ENCODE results near the gene TRPM3.

DNA sequence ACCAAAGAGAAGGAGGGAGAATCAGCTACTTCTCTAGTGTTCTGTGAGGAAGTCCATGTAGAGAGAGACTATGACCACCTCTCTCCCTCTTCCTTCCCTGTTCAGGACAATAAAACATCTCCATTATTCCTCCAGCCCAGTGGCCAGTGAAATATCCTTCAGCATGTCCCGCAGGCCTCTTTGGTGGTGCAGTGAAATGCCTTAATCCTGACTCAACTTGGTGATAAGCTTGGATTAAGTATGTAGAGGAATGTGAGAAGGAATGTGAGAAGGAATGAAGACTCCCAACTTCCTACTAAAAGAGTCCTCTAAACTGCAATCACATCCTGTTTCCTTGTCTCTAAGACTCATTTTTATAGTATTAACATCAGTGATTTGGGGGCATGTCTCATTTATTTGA lies 167.3 kb downstream of the TRPM3 start:
- TF ChIP-seq, protein P1, sequence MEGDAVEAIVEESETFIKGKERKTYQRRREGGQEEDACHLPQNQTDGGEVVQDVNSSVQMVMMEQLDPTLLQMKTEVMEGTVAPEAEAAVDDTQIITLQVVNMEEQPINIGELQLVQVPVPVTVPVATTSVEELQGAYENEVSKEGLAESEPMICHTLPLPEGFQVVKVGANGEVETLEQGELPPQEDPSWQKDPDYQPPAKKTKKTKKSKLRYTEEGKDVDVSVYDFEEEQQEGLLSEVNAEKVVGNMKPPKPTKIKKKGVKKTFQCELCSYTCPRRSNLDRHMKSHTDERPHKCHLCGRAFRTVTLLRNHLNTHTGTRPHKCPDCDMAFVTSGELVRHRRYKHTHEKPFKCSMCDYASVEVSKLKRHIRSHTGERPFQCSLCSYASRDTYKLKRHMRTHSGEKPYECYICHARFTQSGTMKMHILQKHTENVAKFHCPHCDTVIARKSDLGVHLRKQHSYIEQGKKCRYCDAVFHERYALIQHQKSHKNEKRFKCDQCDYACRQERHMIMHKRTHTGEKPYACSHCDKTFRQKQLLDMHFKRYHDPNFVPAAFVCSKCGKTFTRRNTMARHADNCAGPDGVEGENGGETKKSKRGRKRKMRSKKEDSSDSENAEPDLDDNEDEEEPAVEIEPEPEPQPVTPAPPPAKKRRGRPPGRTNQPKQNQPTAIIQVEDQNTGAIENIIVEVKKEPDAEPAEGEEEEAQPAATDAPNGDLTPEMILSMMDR (IDR thresholded peaks at IDR 0.05; ENCODE audit: low read depth, low read length, missing input control): no peak
- TF ChIP-seq HNF4G (IDR thresholded peaks at IDR 0.05) (no peak), SP1 (IDR thresholded peaks at IDR 0.05) (no peak), TAF1 (conservative IDR thresholded peaks at IDR 0.05) (no peak), GABPA (IDR thresholded peaks at IDR 0.05 in 1 of 2, conservative IDR thresholded peaks at IDR 0.05 in 1 of 2) (no peak), EGR1 (IDR thresholded peaks at IDR 0.05; ENCODE audit: low read depth in 2 of 2) (no peak), YY1 (IDR thresholded peaks at IDR 0.05) (no peak), RAD21 (IDR thresholded peaks at IDR 0.05) (no peak), FOXA2 (IDR thresholded peaks at IDR 0.05) (no peak), RXRA (IDR thresholded peaks at IDR 0.05) (no peak)
- TF ChIP-seq, protein P2, sequence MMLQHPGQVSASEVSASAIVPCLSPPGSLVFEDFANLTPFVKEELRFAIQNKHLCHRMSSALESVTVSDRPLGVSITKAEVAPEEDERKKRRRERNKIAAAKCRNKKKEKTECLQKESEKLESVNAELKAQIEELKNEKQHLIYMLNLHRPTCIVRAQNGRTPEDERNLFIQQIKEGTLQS (IDR thresholded peaks at IDR 0.05): no peak
- TF ChIP-seq, protein P3, sequence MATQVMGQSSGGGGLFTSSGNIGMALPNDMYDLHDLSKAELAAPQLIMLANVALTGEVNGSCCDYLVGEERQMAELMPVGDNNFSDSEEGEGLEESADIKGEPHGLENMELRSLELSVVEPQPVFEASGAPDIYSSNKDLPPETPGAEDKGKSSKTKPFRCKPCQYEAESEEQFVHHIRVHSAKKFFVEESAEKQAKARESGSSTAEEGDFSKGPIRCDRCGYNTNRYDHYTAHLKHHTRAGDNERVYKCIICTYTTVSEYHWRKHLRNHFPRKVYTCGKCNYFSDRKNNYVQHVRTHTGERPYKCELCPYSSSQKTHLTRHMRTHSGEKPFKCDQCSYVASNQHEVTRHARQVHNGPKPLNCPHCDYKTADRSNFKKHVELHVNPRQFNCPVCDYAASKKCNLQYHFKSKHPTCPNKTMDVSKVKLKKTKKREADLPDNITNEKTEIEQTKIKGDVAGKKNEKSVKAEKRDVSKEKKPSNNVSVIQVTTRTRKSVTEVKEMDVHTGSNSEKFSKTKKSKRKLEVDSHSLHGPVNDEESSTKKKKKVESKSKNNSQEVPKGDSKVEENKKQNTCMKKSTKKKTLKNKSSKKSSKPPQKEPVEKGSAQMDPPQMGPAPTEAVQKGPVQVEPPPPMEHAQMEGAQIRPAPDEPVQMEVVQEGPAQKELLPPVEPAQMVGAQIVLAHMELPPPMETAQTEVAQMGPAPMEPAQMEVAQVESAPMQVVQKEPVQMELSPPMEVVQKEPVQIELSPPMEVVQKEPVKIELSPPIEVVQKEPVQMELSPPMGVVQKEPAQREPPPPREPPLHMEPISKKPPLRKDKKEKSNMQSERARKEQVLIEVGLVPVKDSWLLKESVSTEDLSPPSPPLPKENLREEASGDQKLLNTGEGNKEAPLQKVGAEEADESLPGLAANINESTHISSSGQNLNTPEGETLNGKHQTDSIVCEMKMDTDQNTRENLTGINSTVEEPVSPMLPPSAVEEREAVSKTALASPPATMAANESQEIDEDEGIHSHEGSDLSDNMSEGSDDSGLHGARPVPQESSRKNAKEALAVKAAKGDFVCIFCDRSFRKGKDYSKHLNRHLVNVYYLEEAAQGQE (IDR thresholded peaks at IDR 0.05): no peak
- TF ChIP-seq, protein P4, sequence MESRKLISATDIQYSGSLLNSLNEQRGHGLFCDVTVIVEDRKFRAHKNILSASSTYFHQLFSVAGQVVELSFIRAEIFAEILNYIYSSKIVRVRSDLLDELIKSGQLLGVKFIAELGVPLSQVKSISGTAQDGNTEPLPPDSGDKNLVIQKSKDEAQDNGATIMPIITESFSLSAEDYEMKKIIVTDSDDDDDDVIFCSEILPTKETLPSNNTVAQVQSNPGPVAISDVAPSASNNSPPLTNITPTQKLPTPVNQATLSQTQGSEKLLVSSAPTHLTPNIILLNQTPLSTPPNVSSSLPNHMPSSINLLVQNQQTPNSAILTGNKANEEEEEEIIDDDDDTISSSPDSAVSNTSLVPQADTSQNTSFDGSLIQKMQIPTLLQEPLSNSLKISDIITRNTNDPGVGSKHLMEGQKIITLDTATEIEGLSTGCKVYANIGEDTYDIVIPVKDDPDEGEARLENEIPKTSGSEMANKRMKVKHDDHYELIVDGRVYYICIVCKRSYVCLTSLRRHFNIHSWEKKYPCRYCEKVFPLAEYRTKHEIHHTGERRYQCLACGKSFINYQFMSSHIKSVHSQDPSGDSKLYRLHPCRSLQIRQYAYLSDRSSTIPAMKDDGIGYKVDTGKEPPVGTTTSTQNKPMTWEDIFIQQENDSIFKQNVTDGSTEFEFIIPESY (IDR thresholded peaks at IDR 0.05): no peak
- TF ChIP-seq, protein P5, sequence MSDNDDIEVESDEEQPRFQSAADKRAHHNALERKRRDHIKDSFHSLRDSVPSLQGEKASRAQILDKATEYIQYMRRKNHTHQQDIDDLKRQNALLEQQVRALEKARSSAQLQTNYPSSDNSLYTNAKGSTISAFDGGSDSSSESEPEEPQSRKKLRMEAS (IDR thresholded peaks at IDR 0.05): no peak

Measured in liver (tissue), 3 donors.